A204.1 (cell line): Measurements from ENCODE around the gene PSTK.

Experiments
- FAIRE-seq: peaks from 2 replicates; lab custom pipeline; 2012; peaks lifted over from hg19 to GRCh38; lab: Jason Lieb, UNC

The PSTK gene

DNA sequence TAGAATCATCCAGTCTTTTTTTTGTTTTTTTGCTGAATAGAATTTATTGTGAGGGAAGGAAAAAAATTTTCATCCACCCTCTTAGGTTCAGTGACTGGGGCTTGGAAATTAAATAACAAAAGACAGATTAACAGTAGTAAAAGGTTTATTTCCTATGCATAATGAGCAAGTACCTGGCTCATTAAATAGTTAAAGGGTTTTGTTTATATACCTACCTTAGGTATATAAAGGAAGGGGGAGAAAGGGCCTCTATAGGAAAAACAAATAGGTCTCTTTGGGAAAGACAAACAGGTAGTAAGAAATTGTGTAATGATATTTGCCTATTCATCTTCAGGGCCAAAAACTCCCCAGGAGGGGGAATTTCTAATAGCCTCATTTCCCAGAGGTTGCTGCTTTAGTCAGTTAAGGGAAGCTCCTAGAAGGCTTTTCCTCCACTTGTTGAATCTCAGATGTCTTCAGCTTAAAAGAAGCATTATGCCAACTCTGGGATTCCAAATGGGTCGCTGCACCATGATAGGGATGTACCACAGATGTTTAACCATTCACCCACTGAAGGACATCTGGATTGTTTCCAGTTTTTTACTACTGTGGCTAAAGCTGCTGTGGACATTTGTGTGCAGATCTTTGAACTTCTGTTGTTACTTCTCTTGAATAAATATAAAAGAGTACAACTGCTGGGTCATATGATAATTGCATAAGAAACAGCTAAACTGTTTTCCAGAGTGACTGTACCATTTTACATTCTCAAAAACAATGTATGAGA lies 39.9 kb downstream of the PSTK start:
- FAIRE-seq = no peak

DNA sequence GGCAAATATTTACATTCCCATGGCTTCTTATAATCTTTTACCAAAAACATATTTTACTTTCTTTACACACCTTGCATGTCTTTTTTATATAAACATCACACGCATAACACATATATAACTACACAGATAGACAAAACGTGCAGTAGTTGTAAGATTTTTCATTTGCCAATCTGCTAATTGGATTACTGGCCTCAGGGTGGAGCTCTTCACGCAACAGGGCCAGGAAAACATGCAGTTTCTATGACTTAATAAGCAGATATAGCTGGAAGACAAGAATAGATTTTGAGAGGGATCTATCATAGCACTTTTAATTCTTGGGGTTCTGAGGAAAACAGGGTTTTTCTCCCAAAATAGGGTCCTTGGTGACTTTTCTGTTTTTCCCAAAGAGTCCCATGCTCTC lies 41.3 kb downstream of the PSTK start:
- FAIRE-seq = no peak

DNA sequence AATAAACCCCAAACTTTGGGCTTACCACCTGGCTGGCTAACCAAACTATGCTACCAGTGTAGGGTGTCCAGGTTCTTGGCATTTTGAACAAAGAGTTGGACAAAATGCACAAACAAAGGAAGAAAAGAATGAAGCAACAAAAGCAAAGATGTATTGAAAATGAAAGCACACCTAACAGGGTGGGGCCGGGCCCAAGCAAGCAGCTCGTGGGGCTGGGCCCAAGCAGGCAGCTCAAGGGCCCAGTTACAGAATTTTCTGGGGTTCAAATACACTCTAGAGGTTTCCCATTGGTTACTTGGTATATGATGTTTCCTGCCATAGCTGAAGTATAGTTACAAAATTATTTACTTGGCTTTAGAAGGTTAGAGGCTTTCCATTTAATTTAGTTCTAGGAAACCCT lies 44.3 kb downstream of the PSTK start:
- FAIRE-seq = no peak

DNA sequence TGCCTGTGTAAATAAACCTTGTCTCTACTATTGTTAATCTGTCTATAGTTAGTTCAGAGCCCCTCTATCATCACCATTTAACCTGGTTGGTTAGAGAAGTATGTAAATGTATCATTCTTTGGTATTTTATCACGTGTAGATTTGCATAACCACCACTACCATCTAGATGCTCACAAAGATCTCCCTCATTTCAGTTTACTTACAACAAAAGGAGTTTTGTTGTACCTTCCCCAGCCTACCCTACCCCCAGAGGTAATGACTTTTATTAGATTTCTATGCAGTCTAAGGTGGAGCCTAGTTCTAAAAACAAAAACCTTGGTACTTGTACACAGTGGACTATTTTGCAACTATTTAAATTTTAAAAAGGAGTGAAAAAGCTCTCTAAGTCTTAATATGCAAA lies 46.1 kb downstream of the PSTK start:
- FAIRE-seq = no peak

DNA sequence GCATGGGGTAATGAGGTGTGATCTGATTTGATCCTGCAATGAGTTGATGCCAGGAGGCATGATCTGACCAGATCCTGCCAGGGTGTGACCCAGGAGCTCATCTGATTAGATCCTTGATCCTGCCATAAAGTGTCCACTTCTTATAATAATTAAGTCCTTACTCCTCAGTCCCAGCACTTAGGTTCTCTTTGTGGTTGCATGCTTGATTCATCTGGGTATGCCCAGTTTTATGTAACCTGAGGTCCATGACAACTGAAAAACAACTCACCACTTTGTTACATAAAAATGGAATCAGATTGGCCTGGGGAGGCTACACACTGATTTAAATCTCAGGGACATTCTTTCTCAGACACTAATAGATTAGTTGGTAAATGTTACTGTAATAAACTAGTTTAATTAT lies 47.7 kb downstream of the PSTK start:
- no peak for FAIRE-seq

DNA sequence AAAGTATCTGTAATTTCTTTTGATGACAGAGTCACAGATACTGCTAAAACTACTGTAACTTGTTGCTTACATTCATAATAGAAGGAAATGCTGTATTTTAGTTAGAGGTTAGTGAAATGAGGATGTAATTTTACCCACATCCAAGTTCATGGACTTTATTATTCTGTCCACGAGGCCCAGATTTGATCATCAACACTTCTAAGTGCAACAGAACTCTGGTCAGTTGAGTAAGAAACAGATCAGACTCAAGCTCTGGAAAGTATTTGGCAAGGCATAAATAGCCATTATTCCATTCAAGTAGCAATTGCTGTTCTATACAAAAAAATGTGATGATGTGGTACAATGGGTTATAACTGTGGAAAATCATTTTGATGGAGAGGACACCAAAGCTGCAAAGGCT lies 50.9 kb downstream of the PSTK start:
- FAIRE-seq = no peak

DNA sequence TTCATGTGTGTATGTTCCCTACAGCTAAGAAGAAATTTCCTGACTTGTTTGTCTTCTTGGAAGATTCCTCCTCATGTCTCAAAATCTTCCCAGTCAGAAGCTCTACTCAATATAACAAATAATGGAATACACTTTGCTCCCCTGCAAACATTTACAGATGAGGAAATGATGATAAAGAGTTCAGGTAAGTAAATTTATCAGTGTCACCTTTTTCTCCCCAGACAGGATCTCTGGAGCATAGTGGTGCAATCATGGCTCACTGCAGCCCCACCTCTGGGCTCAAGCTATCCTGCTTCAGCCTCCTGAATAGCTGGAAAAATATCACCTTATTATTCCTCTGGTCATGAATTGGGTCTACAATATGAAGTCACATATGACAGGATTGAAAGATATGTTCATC lies 54.1 kb downstream of the PSTK start:
- FAIRE-seq = no peak

DNA sequence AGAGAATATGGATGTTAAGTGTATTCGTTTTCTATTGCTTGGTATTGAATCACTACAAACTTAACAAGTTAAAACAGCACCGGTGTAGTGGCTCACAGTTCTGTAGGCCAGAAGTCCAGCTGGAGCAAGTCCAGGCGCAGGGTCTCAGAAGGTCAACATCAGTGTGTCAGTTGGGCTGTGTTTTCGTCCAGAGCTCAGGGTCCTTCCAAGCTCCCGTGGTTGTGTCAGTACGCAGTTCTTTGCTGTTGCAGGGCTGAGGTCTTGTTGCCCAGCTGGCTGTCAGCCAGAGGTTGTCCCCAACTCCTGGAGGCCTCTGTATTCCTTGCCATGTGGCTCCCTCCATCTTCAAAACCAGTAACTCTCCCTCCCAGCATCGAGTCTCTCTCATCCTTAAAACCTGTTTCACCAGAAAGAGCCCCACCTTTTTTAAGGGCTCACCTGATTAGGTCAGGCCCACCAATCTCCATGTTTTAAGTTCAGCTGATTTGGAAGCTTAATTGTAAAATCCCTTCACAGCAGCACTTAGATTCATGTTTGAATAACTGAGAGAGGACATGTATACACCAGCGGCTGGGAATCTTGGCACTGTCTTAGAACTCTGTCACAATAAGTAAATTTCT lies 55.4 kb downstream of the PSTK start:
- no peak for FAIRE-seq

DNA sequence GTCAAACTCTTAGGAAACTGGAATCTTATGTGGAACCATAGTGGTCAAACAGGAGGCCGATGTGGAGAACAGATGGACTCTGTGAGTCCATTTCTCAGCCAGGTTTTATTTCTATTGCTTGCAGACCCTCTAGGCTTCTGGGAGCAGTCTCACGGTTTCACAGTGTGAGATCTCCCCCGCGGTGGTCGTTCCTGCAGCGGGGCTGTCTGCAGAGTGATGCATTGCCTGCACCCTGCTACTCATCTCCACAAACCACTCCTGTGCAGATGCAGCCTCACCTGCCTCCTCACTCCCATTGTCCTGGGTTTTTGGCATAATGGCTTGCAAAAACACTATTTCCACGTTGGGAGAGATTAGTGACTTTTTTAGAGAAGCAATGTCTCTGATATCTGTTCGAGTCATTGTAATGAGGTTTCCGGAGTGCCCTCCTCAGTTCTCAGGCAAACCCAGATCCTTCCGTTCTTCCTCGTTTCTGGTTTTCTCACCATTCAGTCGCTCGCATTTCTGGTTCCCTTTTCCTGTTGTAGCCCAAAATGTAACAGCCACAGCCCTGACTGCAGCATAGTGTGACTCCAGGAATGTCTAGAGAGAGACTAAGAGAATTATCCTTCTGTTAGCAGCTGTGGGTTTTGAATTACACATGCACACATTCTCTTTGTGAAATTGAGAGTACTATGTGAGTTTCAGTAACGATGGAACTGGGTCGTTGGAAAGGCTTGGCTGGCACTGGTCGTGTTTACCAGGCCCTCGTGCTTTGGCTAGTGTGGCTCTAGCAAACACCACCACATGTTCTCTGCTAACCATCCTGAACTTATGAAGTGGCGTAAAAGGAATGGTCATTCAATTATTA lies 58.8 kb downstream of the PSTK start:
- no peak for FAIRE-seq

DNA sequence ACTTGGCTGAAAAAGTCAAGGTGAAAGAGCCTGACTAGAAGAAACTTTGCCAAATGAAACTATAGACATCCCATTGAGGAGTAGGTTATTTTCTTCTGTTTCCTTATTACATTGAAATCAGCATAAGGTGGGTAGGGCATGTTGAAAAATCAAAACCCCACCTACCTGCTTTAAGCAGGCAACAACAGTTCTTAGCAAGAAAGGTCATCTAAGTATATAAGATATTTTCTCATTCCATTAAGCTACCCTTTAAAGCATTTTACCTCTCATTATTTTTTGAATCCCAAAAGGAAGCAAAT lies 59.4 kb downstream of the PSTK start:
- FAIRE-seq = no peak
